H9 (cell line): ENCODE data around the gene TMEM92. TPM values are rescaled to one million over a fixed set of nuclear protein-coding genes. Genes with fewer than 3 reads are reported as not detected.

Experiments
- DNase-seq: peaks from one replicate; pipeline ENCODE4 v3.0.0-alpha.2; 2017
- H2AFZ ChIP-seq: one replicate; pipeline ENCODE4 v1.6.1; 2013; ENCODE audit warnings: mild to moderate bottlenecking, low read length, control low read depth, moderate library complexity
- H2AK5ac ChIP-seq: 2 replicates; pipeline ENCODE4 v1.6.1; 2013; ENCODE audit warnings: low read length, control low read depth, mixed read lengths; ENCODE audit not compliant: insufficient read length
- H2BK120ac ChIP-seq: one replicate; pipeline ENCODE4 v1.6.1; 2013; ENCODE audit warnings: low read depth, mild to moderate bottlenecking, low read length, control low read depth, inconsistent platforms; ENCODE audit not compliant: poor library complexity, severe bottlenecking
- H2BK12ac ChIP-seq: 2 replicates; pipeline ENCODE4 v1.6.1; 2013; ENCODE audit warnings: low read length, control low read depth, mixed read lengths, low read depth; ENCODE audit not compliant: insufficient read length
- H2BK15ac ChIP-seq: 2 replicates; pipeline ENCODE4 v1.6.1; 2013; ENCODE audit warnings: low read depth, low read length, control low read depth
- H2BK20ac ChIP-seq: one replicate; pipeline ENCODE4 v1.6.1; 2013; ENCODE audit warnings: low read depth, mild to moderate bottlenecking, low read length, control low read depth, inconsistent platforms; ENCODE audit not compliant: poor library complexity, severe bottlenecking
- H2BK5ac ChIP-seq: 2 replicates; pipeline ENCODE4 v1.6.1; 2013; ENCODE audit warnings: low read length, control low read depth, mixed read lengths; ENCODE audit not compliant: insufficient read length
- H3K14ac ChIP-seq: 2 replicates; pipeline ENCODE4 v1.6.1; 2013; ENCODE audit warnings: low read length, control low read depth; ENCODE audit not compliant: insufficient read depth
- H3K18ac ChIP-seq: 2 replicates; pipeline ENCODE4 v1.6.1; 2013; ENCODE audit warnings: low read depth, mild to moderate bottlenecking, mixed read lengths, low read length, control low read depth; ENCODE audit not compliant: insufficient read length
- H3K23ac ChIP-seq: 2 replicates; pipeline ENCODE4 v1.6.1; 2013; ENCODE audit warnings: low read length, control low read depth, mixed read lengths, low read depth; ENCODE audit not compliant: insufficient read length
- H3K23me2 ChIP-seq: 2 replicates; pipeline ENCODE4 v1.6.1; 2013; ENCODE audit warnings: low read depth, mild to moderate bottlenecking, mixed read lengths, low read length, control low read depth; ENCODE audit not compliant: insufficient read length, poor library complexity, severe bottlenecking
- H3K27ac ChIP-seq: 2 replicates; pipeline ENCODE4 v1.5.1; 2013; ENCODE audit warnings: low read length, control low read depth, mixed read lengths, low read depth; ENCODE audit not compliant: insufficient read length
- H3K27me3 ChIP-seq: 2 replicates; pipeline ENCODE4 v1.6.1; 2013; ENCODE audit warnings: low read length, control low read depth, inconsistent platforms; ENCODE audit not compliant: insufficient read depth
- H3K4ac ChIP-seq: 2 replicates; pipeline ENCODE4 v1.6.1; 2013; ENCODE audit warnings: low read depth, mild to moderate bottlenecking, control low read depth, inconsistent platforms, low read length, moderate library complexity
- H3K4me1 ChIP-seq: 2 replicates; pipeline ENCODE4 v1.6.1; 2013; ENCODE audit warnings: low read length, control low read depth, inconsistent platforms; ENCODE audit not compliant: insufficient read depth
- H3K4me2 ChIP-seq: 2 replicates; pipeline ENCODE4 v1.6.1; 2013; ENCODE audit warnings: low read length, control low read depth, mixed read lengths; ENCODE audit not compliant: insufficient read length, insufficient read depth
- H3K56ac ChIP-seq: 2 replicates; pipeline ENCODE4 v1.6.1; 2013; ENCODE audit warnings: low read depth, mild to moderate bottlenecking, mixed read lengths, low read length, control low read depth; ENCODE audit not compliant: insufficient read length
- H3K79me1 ChIP-seq: 2 replicates; pipeline ENCODE4 v1.6.1; 2013; ENCODE audit warnings: low read depth, mild to moderate bottlenecking, moderate library complexity, low read length, control low read depth, inconsistent platforms; ENCODE audit not compliant: insufficient read depth, poor library complexity, severe bottlenecking
- H3K79me2 ChIP-seq: 2 replicates; pipeline ENCODE4 v1.6.1; 2013; ENCODE audit warnings: low read length, control low read depth, inconsistent platforms; ENCODE audit not compliant: insufficient read depth
- H3K9ac ChIP-seq: 2 replicates; pipeline ENCODE4 v1.6.1; 2013; ENCODE audit warnings: low read length, control low read depth, mixed read lengths; ENCODE audit not compliant: insufficient read length; ENCODE audit errors: extremely low read depth
- H3K9me3 ChIP-seq: one replicate; pipeline ENCODE4 v1.6.1; 2013; ENCODE audit warnings: low read depth, low read length, inconsistent platforms; ENCODE audit not compliant: control insufficient read depth
- H3T11ph ChIP-seq: one replicate; pipeline ENCODE4 v1.6.1; 2013; ENCODE audit warnings: mild to moderate bottlenecking, low read length, control low read depth, inconsistent platforms
- H4K20me1 ChIP-seq: one replicate; pipeline ENCODE4 v1.6.1; 2013; ENCODE audit not compliant: control insufficient read depth, insufficient read length, insufficient read depth
- H4K5ac ChIP-seq: 2 replicates; pipeline ENCODE4 v1.6.1; 2013; ENCODE audit warnings: low read depth, mild to moderate bottlenecking, mixed read lengths, low read length, control low read depth; ENCODE audit not compliant: insufficient read length
- H4K8ac ChIP-seq: replicated peaks from 2 replicates; pipeline ENCODE4 v1.6.1; 2013; ENCODE audit warnings: low read length, control low read depth, mixed read lengths, low read depth; ENCODE audit not compliant: insufficient read length
- H4K91ac ChIP-seq: 2 replicates; pipeline ENCODE4 v1.6.1; 2013; ENCODE audit warnings: low read depth, mild to moderate bottlenecking, moderate library complexity, mixed read lengths, low read length, control low read depth; ENCODE audit not compliant: insufficient read length
- H3K27ac Mint-ChIP-seq, 3 experiments: 2 replicates in 2 of 3; 3 replicates in 1 of 3; pipeline ENCODE4 v1.8.0; 2020 to 2021; ENCODE audit warnings: mixed read lengths in 3 of 3, mild to moderate bottlenecking in 1 of 3, moderate library complexity in 1 of 3
- H3K27me3 Mint-ChIP-seq: 2 replicates; pipeline ENCODE4 v1.8.0; 2021; ENCODE audit warnings: low read depth, mild to moderate bottlenecking, moderate library complexity, mixed read lengths
- H3K36me3 Mint-ChIP-seq, 3 experiments: 2 replicates in 2 of 3; 3 replicates in 1 of 3; pipeline ENCODE4 v1.8.0; 2020 to 2021; ENCODE audit warnings: low read depth in 3 of 3, mixed read lengths in 3 of 3; ENCODE audit not compliant: insufficient read depth in 1 of 3
- H3K4me1 Mint-ChIP-seq, 2 experiments: 2 replicates each; pipeline ENCODE4 v1.8.0; 2020; ENCODE audit warnings: mixed read lengths in 2 of 2
- H3K4me3 Mint-ChIP-seq, 2 experiments: 2 replicates in 1 of 2; 3 replicates in 1 of 2; pipeline ENCODE4 v1.8.0; 2020 to 2021; ENCODE audit warnings: mild to moderate bottlenecking in 2 of 2, mixed read lengths in 2 of 2, moderate library complexity in 1 of 2
- H3K9me3 Mint-ChIP-seq, 2 experiments: 2 replicates in 1 of 2; 3 replicates in 1 of 2; pipeline ENCODE4 v1.8.0; 2020; ENCODE audit warnings: mild to moderate bottlenecking in 2 of 2, mixed read lengths in 2 of 2, moderate library complexity in 1 of 2
- CTCF ChIP-seq: fragments of 200-600 bp; sonication (generic); conservative IDR thresholded peaks from 3 replicates; pipeline ENCODE4 v1.8.0; 2021; ENCODE audit warnings: antibody characterized with exemption, mild to moderate bottlenecking
- WGBS: extraction: QIAGEN DNeasy Blood & Tissue Kit; methylation state at CpG from one replicate; pipeline ENCODE4 v1.1.7; 2013; ENCODE audit warnings: missing lambda C conversion rate, low lambda C conversion rate, mixed read lengths; ENCODE audit not compliant: insufficient read length; ENCODE audit errors: extremely low coverage; 5-methylcytosine and 5-hydroxymethylcytosine counted together
- total RNA-seq: library from RNA; stranded (reverse); gene quantifications from 2 replicates; pipeline ENCODE4 v1.2.1, GENCODE V29; 2021

The TMEM92 gene
- total RNA-seq, 1 experiment from 2014 or later: 10.9 TPM

GRCh38 chr17:50259477-50260324, 14.6 kb upstream of the TMEM92 start:
- Histone ChIP-seq H3K9ac (no peak overlapping the region), H3K4ac (no peak overlapping the region), H2BK12ac (no peak overlapping the region), H2BK5ac (no peak overlapping the region), H3K4me2 (no peak overlapping the region), H2BK20ac (no peak overlapping the region), H4K5ac (no peak overlapping the region), H2AK5ac (no peak overlapping the region), H3K27me3 (no peaks in the 10 kb centered on the region), H2AFZ (no peak overlapping the region), H3K4me1 (no peaks in the 10 kb centered on the region), H4K91ac (no peak overlapping the region), H2BK15ac (no peak overlapping the region), H3K23me2 (no peaks in the 10 kb centered on the region), H4K8ac (no peak overlapping the region), H3T11ph (no peak overlapping the region), H3K23ac (no peak overlapping the region), H3K18ac (no peak overlapping the region), H4K20me1 (no peaks in the 10 kb centered on the region), H3K9me3 (no peaks in the 10 kb centered on the region), H3K14ac (peak overlapping the region; percentile 28; the same call in 1 of the 2 replicates), H3K79me1 (no peaks in the 10 kb centered on the region), H2BK120ac (no peak overlapping the region), H3K79me2 (no peaks in the 10 kb centered on the region), H3K56ac (no peak overlapping the region), H3K27ac (no peak overlapping the region)
- Mint-ChIP-seq H3K4me3 (no peak overlapping the region), H3K36me3 (no peaks in the 10 kb centered on the region; a peak in 1 of 7 replicates), H3K9me3 (no peaks in the 10 kb centered on the region), H3K27ac (no peak overlapping the region), H3K4me1 (peaks cover 17 to 37% of the 10 kb centered on the region in 2 experiments), H3K27me3 (peaks cover 33% of the 10 kb centered on the region)
- WGBS: no CpG with 5 or more reads among the region's 19 CpGs
- TF ChIP-seq CTCF: no peak
- peak; percentile 29 for DNase-seq
